HepG2 (cell line): ENCODE data around the gene PLEKHG4. TPM values are rescaled to one million over a fixed set of nuclear protein-coding genes. Genes with fewer than 3 reads are reported as not detected.
A peak's percentile ranks its signal among the peaks of the same experiment; 100 is the strongest.

ENCODE experiments used
- CEBPG ChIP-seq: IDR thresholded peaks from 2 replicates; pipeline ENCODE4 v1.6.1; 2016
- KLF9 ChIP-seq: IDR thresholded peaks from 2 replicates; pipeline ENCODE4 v1.6.1; 2016; ENCODE audit warnings: low read depth
- PHB2 ChIP-seq: fragments of 450-650 bp; IDR thresholded peaks from 2 replicates; pipeline ENCODE4 v1.6.1; 2018; ENCODE audit not compliant: partially characterized antibody
- SMARCC2 ChIP-seq: fragments of 450-650 bp; IDR thresholded peaks from 2 replicates; pipeline ENCODE4 v1.6.1; 2017; ENCODE audit warnings: antibody characterized with exemption, mild to moderate bottlenecking
- TOPORS ChIP-seq: sonication (generic); formaldehyde crosslinking; IDR thresholded peaks from 2 replicates; pipeline ENCODE4 v1.8.0; 2023; ENCODE audit warnings: mild to moderate bottlenecking, missing genetic modification reagents
- ZBTB3 ChIP-seq: sonication (generic); formaldehyde crosslinking; IDR thresholded peaks from 2 replicates; pipeline ENCODE4 v1.4.0; 2020; ENCODE audit warnings: low read depth, mild to moderate bottlenecking, moderate library complexity, missing genetic modification reagents, borderline replicate concordance
- ZBTB7A ChIP-seq: sonication (generic); formaldehyde crosslinking; IDR thresholded peaks from 2 replicates; pipeline ENCODE4 v1.8.0; 2022; ENCODE audit warnings: mild to moderate bottlenecking, missing genetic modification reagents
- ZNF788 ChIP-seq: sonication (generic); formaldehyde crosslinking; IDR thresholded peaks from 2 replicates; pipeline ENCODE4 v1.5.0; 2020; ENCODE audit warnings: mild to moderate bottlenecking, missing genetic modification reagents, borderline replicate concordance
- ZNF792 ChIP-seq: IDR thresholded peaks from 2 replicates; pipeline ENCODE4 v1.6.1; 2016
- polyA plus RNA-seq, 8 experiments: library from polyadenylated mRNA; depleted of rRNA in 3 of 8; stranded (reverse) in 7 of 8; unstranded in 1 of 8; fragments of >200 nt; fragmentation: Illumina TruSeq in 4 of 8; extraction: Trizol in 4 of 8; gene quantifications; 2 replicates each; pipeline versions ENCODE4 v1.2.1 to v1.2.3, GENCODE V29; 2011 to 2016; ENCODE audit warnings: low read depth in 4 of 8, missing spikeins in 1 of 8, mixed read lengths in 1 of 8; ENCODE audit not compliant: insufficient read depth in 1 of 8
- total RNA-seq, 5 experiments: library from RNA; depleted of rRNA; stranded (reverse); fragments of >200 nt; fragmentation: Illumina TruSeq; extraction: Trizol; gene quantifications; 2 replicates each; pipeline ENCODE4 v1.2.3, GENCODE V29; 2016; ENCODE audit warnings: low read depth in 1 of 5
- TF ChIP-seq, protein P1 (sequence below), 2 experiments: sonication (generic) in 1 of 2; formaldehyde crosslinking in 1 of 2; IDR thresholded peaks; 2 replicates each; pipeline versions ENCODE4 v1.5.1 to v1.6.1; 2011 to 2020; ENCODE audit warnings: borderline replicate concordance in 1 of 2, low read depth in 1 of 2, low read length in 1 of 2, mild to moderate bottlenecking in 1 of 2, missing genetic modification reagents in 1 of 2, moderate library complexity in 1 of 2
- TF ChIP-seq, protein P2 (sequence below): IDR thresholded peaks from 2 replicates; pipeline ENCODE4 v1.6.1; 2016; ENCODE audit warnings: mild to moderate bottlenecking
- TF ChIP-seq, protein P3 (sequence below): sonication (generic); formaldehyde crosslinking; IDR thresholded peaks from 2 replicates; pipeline ENCODE4 v1.5.0; 2020; ENCODE audit warnings: mild to moderate bottlenecking, low read depth, missing genetic modification reagents, borderline replicate concordance
- TF ChIP-seq, protein P4 (sequence below): sonication (generic); formaldehyde crosslinking; IDR thresholded peaks from 2 replicates; pipeline ENCODE4 v1.5.0; 2020; ENCODE audit warnings: mild to moderate bottlenecking, missing genetic modification reagents
- TF ChIP-seq, protein P5 (sequence below): sonication (generic); formaldehyde crosslinking; IDR thresholded peaks from 2 replicates; pipeline ENCODE4 v1.5.1; 2020; ENCODE audit warnings: missing genetic modification reagents, mild to moderate bottlenecking, borderline replicate concordance
- TF ChIP-seq, protein P6 (sequence below): sonication (generic); formaldehyde crosslinking; IDR thresholded peaks from 2 replicates; pipeline ENCODE4 v1.4.0; 2020; ENCODE audit warnings: missing genetic modification reagents
- TF ChIP-seq, protein P7 (sequence below): sonication (generic); formaldehyde crosslinking; IDR thresholded peaks from 2 replicates; pipeline ENCODE4 v1.9.0; 2021; ENCODE audit warnings: missing genetic modification reagents, borderline replicate concordance
- TF ChIP-seq, protein P8 (sequence below): sonication (generic); formaldehyde crosslinking; IDR thresholded peaks from 2 replicates; pipeline ENCODE4 v1.4.0; 2020; ENCODE audit warnings: low read depth, mild to moderate bottlenecking, missing genetic modification reagents

PLEKHG4 gene
- total and polyA plus RNA-seq, 2 of the 13 experiments (the other 11 are each of a cell fraction or from before 2014, with no cell fraction given) = 7.1 to 13.6 TPM

DNA sequence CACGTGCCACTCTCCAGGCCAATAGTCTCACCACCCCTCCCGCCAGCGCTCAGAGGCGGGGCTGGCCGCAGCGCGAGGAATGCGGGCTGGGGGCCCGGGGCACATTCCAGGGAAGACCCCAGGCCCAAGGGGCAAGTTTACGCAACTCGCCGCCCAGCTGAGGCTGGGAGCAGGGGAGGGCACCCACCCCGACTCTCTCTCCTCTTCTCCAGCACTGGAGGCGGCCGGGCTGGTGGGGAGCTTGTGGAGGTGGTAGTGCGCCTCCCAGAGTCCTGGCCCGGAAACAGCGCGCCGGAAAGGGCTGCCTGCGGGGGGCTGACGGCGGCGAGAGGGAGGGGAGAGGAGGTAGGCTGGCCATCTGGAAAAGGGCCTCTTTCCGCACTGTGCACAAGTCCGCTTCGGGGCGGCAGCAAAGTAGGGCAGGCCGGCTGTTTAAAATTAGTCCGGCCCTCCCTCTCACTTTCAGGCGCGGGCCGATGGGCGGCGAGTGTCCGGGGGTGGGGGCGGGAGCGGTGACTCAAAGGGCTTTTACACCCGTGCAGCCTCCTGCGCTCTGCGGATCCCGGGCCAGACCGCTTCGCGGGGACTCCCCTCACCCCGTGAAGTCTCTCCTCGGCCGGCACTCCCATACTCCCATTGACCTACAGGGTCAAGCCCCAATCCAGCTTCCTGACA lies 33.1 kb upstream of the PLEKHG4 start (continued):
- TF ChIP-seq PHB2 (no peak), KLF9 (CRISPR knock-in tag) (peak; percentile 79; the same call in 1 of the 2 replicates), CEBPG (peak; percentile 95), ZBTB3 (no peak), ZBTB7A (CRISPR knock-in tag) (peak; percentile 100), ZNF792 (CRISPR knock-in tag) (0 out of 2 replicates have a peak, but pooled peaks have one; percentile 65), SMARCC2 (no peak), TOPORS (CRISPR knock-in tag) (peak; percentile 70; the same call in 1 of the 2 replicates), ZNF788 (CRISPR knock-in tag) (peak; percentile 98)
- TF ChIP-seq, protein P1, sequence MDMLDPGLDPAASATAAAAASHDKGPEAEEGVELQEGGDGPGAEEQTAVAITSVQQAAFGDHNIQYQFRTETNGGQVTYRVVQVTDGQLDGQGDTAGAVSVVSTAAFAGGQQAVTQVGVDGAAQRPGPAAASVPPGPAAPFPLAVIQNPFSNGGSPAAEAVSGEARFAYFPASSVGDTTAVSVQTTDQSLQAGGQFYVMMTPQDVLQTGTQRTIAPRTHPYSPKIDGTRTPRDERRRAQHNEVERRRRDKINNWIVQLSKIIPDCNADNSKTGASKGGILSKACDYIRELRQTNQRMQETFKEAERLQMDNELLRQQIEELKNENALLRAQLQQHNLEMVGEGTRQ (IDR thresholded peaks at IDR 0.05; ENCODE audit: low read depth, low read length) = no peak; the same call in 1 of the 2 replicates
- TF ChIP-seq, protein P1 (CRISPR knock-in tag; IDR thresholded peaks at IDR 0.05; ENCODE audit: borderline replicate concordance) = peak; percentile 95
- TF ChIP-seq, protein P2, sequence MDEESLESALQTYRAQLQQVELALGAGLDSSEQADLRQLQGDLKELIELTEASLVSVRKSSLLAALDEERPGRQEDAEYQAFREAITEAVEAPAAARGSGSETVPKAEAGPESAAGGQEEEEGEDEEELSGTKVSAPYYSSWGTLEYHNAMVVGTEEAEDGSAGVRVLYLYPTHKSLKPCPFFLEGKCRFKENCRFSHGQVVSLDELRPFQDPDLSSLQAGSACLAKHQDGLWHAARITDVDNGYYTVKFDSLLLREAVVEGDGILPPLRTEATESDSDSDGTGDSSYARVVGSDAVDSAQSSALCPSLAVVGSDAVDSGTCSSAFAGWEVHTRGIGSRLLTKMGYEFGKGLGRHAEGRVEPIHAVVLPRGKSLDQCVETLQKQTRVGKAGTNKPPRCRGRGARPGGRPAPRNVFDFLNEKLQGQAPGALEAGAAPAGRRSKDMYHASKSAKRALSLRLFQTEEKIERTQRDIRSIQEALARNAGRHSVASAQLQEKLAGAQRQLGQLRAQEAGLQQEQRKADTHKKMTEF (CRISPR knock-in tag) = peak; percentile 94
- TF ChIP-seq, protein P3, sequence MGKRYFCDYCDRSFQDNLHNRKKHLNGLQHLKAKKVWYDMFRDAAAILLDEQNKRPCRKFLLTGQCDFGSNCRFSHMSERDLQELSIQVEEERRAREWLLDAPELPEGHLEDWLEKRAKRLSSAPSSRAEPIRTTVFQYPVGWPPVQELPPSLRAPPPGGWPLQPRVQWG = no peak
- TF ChIP-seq, protein P4, sequence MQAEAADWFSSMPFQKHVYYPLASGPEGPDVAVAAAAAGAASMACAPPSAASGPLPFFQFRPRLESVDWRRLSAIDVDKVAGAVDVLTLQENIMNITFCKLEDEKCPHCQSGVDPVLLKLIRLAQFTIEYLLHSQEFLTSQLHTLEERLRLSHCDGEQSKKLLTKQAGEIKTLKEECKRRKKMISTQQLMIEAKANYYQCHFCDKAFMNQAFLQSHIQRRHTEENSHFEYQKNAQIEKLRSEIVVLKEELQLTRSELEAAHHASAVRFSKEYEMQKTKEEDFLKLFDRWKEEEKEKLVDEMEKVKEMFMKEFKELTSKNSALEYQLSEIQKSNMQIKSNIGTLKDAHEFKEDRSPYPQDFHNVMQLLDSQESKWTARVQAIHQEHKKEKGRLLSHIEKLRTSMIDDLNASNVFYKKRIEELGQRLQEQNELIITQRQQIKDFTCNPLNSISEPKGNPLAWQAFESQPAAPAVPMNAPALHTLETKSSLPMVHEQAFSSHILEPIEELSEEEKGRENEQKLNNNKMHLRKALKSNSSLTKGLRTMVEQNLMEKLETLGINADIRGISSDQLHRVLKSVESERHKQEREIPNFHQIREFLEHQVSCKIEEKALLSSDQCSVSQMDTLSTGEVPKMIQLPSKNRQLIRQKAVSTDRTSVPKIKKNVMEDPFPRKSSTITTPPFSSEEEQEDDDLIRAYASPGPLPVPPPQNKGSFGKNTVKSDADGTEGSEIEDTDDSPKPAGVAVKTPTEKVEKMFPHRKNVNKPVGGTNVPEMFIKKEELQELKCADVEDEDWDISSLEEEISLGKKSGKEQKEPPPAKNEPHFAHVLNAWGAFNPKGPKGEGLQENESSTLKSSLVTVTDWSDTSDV (CRISPR knock-in tag) = peak; percentile 84; the same call in 1 of the 2 replicates
- TF ChIP-seq, protein P5, sequence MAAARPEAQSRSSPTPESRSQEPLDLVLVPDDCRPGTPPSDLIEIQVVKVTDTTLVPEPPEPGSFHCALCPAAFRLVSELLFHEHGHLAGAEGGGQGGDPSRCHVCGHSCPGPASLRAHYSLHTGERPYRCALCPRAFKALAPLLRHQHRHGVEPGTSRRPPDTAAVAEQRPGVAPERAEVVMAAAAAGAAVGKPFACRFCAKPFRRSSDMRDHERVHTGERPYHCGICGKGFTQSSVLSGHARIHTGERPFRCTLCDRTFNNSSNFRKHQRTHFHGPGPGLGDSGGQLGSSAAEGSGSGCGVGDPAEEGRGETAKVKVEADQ (CRISPR knock-in tag) = no peak; the same call in 1 of the 2 replicates
- TF ChIP-seq, protein P6, sequence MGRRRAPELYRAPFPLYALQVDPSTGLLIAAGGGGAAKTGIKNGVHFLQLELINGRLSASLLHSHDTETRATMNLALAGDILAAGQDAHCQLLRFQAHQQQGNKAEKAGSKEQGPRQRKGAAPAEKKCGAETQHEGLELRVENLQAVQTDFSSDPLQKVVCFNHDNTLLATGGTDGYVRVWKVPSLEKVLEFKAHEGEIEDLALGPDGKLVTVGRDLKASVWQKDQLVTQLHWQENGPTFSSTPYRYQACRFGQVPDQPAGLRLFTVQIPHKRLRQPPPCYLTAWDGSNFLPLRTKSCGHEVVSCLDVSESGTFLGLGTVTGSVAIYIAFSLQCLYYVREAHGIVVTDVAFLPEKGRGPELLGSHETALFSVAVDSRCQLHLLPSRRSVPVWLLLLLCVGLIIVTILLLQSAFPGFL (CRISPR knock-in tag) = no peak
- TF ChIP-seq, protein P7, sequence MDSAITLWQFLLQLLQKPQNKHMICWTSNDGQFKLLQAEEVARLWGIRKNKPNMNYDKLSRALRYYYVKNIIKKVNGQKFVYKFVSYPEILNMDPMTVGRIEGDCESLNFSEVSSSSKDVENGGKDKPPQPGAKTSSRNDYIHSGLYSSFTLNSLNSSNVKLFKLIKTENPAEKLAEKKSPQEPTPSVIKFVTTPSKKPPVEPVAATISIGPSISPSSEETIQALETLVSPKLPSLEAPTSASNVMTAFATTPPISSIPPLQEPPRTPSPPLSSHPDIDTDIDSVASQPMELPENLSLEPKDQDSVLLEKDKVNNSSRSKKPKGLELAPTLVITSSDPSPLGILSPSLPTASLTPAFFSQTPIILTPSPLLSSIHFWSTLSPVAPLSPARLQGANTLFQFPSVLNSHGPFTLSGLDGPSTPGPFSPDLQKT (CRISPR knock-in tag) = no peak
- TF ChIP-seq, protein P8, sequence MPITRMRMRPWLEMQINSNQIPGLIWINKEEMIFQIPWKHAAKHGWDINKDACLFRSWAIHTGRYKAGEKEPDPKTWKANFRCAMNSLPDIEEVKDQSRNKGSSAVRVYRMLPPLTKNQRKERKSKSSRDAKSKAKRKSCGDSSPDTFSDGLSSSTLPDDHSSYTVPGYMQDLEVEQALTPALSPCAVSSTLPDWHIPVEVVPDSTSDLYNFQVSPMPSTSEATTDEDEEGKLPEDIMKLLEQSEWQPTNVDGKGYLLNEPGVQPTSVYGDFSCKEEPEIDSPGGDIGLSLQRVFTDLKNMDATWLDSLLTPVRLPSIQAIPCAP = no peak
